IPS-18c (cell line): ENCODE data around the gene COL9A1.
"Not testable (repeated sequence)": the region's sequence is repeated elsewhere in the genome, so short reads cannot be mapped to it uniquely, and the experiment has no call there.

ENCODE experiments used
- H3K4me3 ChIP-seq: 2 replicates; pipeline ENCODE4 v1.7.0; 2013; ENCODE audit warnings: low read depth, mild to moderate bottlenecking, low read length, moderate library complexity; ENCODE audit not compliant: insufficient read depth
- H3K9me3 ChIP-seq: one replicate; pipeline ENCODE4 v1.6.1; 2013; ENCODE audit warnings: mild to moderate bottlenecking, low read length, moderate library complexity; ENCODE audit not compliant: control insufficient read depth, insufficient read depth

Gene COL9A1

DNA sequence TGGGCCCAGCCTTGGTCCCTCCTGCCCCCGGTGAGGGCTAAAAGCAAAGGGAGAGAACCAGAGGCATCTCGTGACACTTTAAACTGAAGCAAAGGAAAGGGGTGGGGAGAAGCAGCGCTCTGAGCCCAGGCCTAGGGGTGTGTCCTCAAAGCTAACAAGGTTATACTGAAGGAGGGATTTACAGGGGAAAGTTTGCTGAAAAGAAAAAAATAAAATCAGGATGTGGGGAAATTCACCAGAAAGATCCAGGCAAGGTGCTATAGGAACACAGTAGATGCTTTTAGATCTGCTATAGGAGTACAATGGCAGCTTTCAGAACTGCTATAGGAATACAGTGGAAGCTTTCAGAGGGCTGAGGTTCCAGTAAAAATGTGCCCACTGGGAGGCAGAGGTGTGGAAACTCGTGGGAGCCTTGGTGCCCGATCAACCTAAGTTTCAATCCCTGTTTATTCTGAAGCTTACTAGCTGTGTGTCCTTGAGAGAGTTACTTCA is at the start of gene COL9A1:
Gene COL9A1, minus strand, starts transcription at position 51 of the 492 bp plus-strand sequence. CDS start 160 bp downstream, outside the sequence.
- H3K4me3 ChIP-seq: no peak within 1 kb of the TSS
- H3K9me3 ChIP-seq: no peaks in the 10 kb centered on the region

DNA sequence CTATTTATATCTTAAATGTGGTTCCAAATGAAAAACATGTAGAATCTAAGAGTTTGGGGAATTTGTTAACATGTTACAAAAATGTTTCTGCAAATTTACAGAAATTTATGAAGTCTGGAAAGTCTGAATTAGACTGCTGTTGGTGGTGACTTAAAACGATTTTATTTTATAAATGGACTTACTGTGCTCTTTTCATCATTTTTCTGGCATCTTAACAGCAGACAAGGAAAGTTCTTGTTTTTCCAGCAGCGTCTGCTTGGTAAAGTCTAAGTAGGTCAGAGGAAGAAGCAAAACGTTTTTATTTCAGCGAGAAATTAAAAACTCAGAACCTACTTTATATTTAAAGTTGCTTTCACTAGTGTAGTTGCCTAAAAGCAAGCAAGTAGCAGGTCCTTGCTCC is 48.6 kb upstream of the COL9A1 start:
- no peak overlapping the region for H3K4me3 ChIP-seq
- H3K9me3 ChIP-seq: no peaks in the 10 kb centered on the region

- Histone ChIP-seq H3K9me3 (no peaks in the 10 kb centered on the region), H3K4me3 (no peak overlapping the region)
These were observed 42.7 kb upstream of the COL9A1 start for GRCh38 chr6:70345619-70346018.

- no peaks in the 10 kb centered on the region for H3K9me3 ChIP-seq
- H3K4me3 ChIP-seq: no peak overlapping the region
These were observed 40.4 kb upstream of the COL9A1 start for GRCh38 chr6:70343313-70343712.

DNA sequence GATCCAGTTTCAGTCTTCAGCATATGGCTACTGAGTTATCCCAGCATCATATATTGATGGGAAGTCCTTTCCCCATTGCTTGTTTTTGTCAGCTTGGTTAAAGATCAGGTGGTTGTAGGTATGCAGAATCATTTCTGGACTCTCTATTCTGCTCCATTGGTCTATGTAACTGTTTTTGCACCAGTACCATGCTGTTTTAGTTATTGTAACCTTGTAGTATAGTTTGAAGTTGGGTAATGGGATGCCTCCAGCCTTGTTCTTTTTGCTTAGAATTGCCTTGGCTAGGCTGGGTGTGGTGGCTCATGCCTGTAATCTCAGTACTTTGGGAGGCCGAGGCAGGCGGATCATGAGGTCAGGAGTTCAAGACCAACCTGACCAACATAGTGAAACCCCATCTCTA is 36.9 kb upstream of the COL9A1 start:
- not testable (repeated sequence) for H3K4me3 ChIP-seq, H3K9me3 ChIP-seq

DNA sequence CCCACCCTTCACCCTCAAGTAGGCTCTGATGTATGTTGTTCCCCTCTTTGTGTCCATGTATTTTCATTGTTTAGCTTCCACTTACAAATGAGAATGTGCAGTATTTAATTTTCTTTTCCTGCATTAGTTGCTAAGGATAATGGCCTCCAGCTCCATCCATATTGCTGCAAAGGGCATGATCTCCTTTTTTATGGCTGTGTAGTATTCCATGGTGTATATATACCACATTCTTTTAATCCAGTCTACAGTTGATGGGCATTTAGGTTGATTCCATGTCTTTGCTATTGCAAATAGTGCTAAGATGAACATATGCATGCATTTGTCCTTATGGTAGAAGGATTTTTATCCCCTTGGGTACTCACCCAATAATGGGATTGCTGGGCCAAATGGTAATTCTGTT is 35.9 kb upstream of the COL9A1 start:
- H3K9me3 ChIP-seq: no peaks in the 10 kb centered on the region
- H3K4me3 ChIP-seq: no peak overlapping the region

DNA sequence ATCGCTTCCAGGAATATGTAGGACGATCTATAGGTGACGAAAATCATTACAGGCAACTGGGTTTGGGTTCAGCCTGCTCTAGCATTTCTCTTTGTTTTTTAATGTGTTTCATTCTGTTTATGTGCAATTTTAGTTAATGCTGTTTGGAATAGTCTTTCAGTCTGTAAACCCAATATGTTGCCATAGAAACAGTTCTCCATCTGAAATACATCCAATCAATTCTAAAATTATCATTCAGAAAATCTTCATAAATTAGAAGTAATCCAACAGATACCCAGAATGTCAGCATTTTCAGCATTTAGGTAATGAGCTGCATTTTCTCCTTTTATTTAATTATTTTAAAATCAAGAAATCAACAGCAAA is 34.8 kb upstream of the COL9A1 start:
- H3K4me3 ChIP-seq: no peak overlapping the region
- H3K9me3 ChIP-seq: no peaks in the 10 kb centered on the region

- Histone ChIP-seq H3K4me3 (no peak overlapping the region), H3K9me3 (no peaks in the 10 kb centered on the region)
These were observed 34.3 kb upstream of the COL9A1 start for GRCh38 chr6:70336996-70337742.

GRCh38 chr6:70327036-70327435 is 24.2 kb upstream of the COL9A1 start:
- no peaks in the 10 kb centered on the region for H3K9me3 ChIP-seq
- H3K4me3 ChIP-seq: no peak overlapping the region

DNA sequence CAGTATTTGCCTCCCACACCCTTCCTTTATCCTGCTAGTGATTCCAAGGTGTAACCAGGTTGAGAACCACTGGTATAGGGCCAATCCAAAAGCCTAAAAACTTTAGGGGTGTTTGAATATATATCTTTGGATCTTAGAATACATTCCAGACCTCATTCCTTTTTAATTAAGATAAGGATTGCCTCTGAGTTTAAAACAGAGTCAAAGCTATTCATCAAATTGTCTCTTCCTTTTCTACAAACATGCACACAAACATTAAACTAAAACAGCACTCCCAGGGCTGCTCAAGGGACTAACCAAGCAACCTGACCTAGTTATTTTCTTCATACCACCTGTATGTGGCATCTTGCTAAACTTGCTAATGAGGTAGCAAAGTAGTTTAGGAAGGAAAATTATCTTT is 22.1 kb upstream of the COL9A1 start:
- H3K9me3 ChIP-seq: no peaks in the 10 kb centered on the region
- no peak overlapping the region for H3K4me3 ChIP-seq

DNA sequence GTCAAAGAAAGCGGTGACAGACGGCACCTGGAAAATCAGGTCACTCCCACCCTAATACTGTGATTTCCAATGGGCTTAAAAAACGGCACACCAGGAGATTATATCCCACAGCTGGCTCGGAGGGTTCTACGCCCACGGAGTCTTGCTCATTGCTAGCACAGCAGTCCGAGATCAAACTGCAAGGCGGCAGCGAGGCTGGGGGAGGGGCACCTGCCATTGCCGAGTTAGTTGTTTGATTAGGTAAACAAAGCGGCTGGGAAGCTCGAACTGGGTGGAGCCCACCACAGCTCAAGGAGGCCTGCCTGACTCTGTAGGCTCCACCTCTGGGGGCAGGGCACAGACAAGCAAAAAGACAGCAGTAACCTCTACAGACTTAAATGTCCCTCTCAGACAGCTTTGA is 14.9 kb upstream of the COL9A1 start:
- H3K9me3 ChIP-seq, H3K4me3 ChIP-seq: not testable (repeated sequence)

GRCh38 chr6:70315079-70315751 is 12.3 kb upstream of the COL9A1 start:
- Histone ChIP-seq H3K9me3 (no peaks in the 10 kb centered on the region), H3K4me3 (no peak overlapping the region)

DNA sequence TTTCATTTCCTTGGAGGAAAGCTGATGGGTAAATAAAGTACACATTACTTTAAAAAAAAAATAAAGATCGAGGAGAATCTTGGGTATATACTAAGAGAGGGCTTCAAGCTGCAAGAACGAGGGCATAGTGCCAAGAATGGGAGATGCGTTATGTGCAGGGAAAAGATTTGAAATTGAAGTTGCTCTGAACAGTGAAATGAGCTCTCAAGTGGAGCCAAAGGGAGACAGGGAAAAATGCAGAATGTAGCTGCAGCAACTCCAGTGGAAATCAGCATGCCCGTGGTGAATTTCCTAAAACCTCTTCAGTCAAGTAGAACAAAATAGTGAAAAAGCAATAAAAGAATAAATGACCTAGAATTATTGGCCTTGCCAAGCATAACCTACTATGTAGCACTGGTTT is 11.4 kb upstream of the COL9A1 start:
- Histone ChIP-seq H3K4me3 (no peak overlapping the region), H3K9me3 (no peaks in the 10 kb centered on the region)

GRCh38 chr6:70312165-70312745 is 9.4 kb upstream of the COL9A1 start:
- no peak overlapping the region for H3K4me3 ChIP-seq
- H3K9me3 ChIP-seq: no peaks in the 10 kb centered on the region

- H3K9me3 ChIP-seq: no peaks in the 10 kb centered on the region
- H3K4me3 ChIP-seq: no peak overlapping the region
These were observed 7.3 kb upstream of the COL9A1 start for GRCh38 chr6:70310063-70310694.

DNA sequence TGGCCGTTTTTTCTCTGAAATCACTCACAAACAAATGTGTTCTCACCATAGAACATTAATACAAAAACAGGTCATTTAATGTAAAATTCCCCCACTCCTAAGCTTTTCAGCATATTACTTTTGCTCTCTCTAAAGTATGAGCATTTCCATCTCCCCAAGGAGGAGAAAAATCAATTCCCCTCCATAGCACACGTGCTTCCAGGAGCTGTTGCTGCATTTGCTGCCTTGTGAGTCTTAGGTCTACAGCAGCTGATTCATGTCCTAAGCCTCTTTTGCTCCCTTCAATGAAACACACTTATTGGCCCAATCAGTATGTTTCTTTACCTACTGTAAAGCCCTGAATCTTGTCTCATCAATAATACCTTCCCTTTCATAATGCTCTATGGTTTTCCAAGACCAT is 6.4 kb upstream of the COL9A1 start:
- no peaks in the 10 kb centered on the region for H3K9me3 ChIP-seq

DNA sequence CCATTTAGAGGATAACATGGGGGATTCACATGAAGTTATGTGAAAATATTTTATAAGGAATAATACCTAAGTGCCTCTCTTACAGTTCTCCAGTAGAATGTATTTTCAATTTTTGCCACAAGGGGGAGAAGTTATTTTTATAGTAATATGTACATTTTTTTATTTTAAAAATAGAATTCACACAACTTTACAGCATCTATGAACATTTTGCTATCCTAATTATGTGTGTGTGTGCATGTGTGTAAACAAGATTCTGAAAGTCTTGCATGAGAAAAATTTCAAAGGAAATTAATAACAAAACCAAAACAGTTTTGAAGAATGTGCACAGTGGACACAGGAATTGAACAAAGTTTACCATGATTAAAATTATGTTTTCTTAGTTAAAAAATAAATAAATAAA is 5.3 kb upstream of the COL9A1 start:
- not testable (repeated sequence) for H3K4me3 ChIP-seq, H3K9me3 ChIP-seq

More for the DNA sequence above, 6.4 kb upstream of the COL9A1 start:
- no peak overlapping the region for H3K4me3 ChIP-seq

GRCh38 chr6:70307008-70307407 is 4.1 kb upstream of the COL9A1 start:
- Histone ChIP-seq H3K9me3 (no peaks in the 10 kb centered on the region), H3K4me3 (no peak overlapping the region)
